ENCODE measurements around the gene PAX7. TPM values are rescaled to one million over a fixed set of nuclear protein-coding genes. Genes with fewer than 3 reads are reported as not detected.
A peak's percentile ranks its signal among the peaks of the same experiment; 100 is the strongest.

Gene PAX7
- total RNA-seq, 1 experiment from 2014 or later, result 0.15 TPM

DNA sequence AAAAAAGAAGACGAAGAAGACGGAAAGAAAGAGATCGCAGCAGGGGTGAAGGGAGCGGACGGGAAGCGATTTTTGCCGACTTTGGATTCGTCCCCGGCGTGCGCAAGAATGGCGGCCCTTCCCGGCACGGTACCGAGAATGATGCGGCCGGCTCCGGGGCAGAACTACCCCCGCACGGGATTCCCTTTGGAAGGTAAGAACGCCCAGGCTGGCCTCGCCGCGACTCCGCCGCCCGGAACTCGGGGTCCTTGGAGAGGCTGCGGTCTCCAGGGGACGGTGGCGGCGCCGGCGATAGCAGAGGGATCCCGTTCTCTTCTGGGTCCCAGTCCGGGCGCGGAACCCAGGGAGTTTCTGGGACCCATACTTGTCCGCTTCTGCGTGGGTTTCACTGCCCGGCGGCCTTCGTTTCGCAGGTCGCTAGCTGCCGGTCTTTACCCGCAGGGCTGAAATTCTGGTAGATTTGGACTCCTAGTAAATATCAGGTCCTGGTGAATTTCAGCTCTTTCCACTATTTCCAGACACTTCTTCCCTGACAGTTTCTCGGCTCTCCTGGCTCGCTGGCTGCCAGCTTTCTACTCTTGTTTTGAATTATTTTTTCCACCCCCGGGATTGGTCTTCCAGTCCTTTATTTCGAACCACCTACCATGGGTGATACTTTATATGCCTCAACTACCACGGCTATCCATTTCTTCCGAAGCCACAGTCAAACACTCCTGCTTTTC is 1.0 kb downstream of the PAX7 start:
- Mint-ChIP-seq H3K4me1 (peaks cover 47 to 80% of the 10 kb centered on the region in 2 experiments), H3K4me3 (peak overlapping the region; percentile 51 to 89)
- no peak for TF ChIP-seq CTCF (conservative IDR thresholded peaks at IDR 0.05)

More for the DNA sequence above, 1.0 kb downstream of the PAX7 start:
- Histone ChIP-seq H3K14ac (ENCODE audit: insufficient read depth, low read length) (no peak overlapping the region), H3K79me2 (ENCODE audit: insufficient read depth, low read length) (no peaks in the 10 kb centered on the region), H4K20me1 (ENCODE audit: control insufficient read depth, insufficient read depth, insufficient read length) (peaks cover 3% of the 10 kb centered on the region), H3K79me1 (ENCODE audit: insufficient read depth, low read depth, low read length, poor library complexity, severe bottlenecking) (no peaks in the 10 kb centered on the region), H2BK12ac (ENCODE audit: insufficient read length, low read depth, low read length) (no peak overlapping the region), H3K56ac (ENCODE audit: insufficient read length, low read depth, low read length) (no peak overlapping the region), H3K23ac (ENCODE audit: insufficient read length, low read depth, low read length) (no peak overlapping the region), H3K4me1 (ENCODE audit: insufficient read depth, low read length) (peaks cover 5% of the 10 kb centered on the region), H3K9me3 (ENCODE audit: control insufficient read depth, low read depth, low read length) (no peaks in the 10 kb centered on the region), H3T11ph (ENCODE audit: low read length) (no peak overlapping the region), H4K91ac (ENCODE audit: insufficient read length, low read depth, low read length) (no peak overlapping the region), H4K8ac (replicated peaks; ENCODE audit: insufficient read length, low read depth, low read length) (no peak overlapping the region), H2BK120ac (ENCODE audit: low read depth, low read length, poor library complexity, severe bottlenecking) (no peak overlapping the region), H3K9ac (ENCODE audit: extremely low read depth, insufficient read length, low read length) (no peak overlapping the region), H3K4ac (ENCODE audit: low read depth, low read length) (no peak overlapping the region), H3K18ac (ENCODE audit: insufficient read length, low read depth, low read length) (no peak overlapping the region), H2AK5ac (ENCODE audit: insufficient read length, low read length) (no peak overlapping the region), H2BK5ac (ENCODE audit: insufficient read length, low read length) (no peak overlapping the region), H3K27ac (ENCODE audit: insufficient read length, low read depth, low read length) (no peak overlapping the region), H3K23me2 (ENCODE audit: insufficient read length, low read depth, low read length, poor library complexity, severe bottlenecking) (peaks cover 15% of the 10 kb centered on the region), H3K27me3 (ENCODE audit: insufficient read depth, low read length) (peaks cover 84% of the 10 kb centered on the region), H4K5ac (ENCODE audit: insufficient read length, low read depth, low read length) (no peak overlapping the region), H2BK20ac (ENCODE audit: low read depth, low read length, poor library complexity, severe bottlenecking) (no peak overlapping the region), H2BK15ac (ENCODE audit: low read depth, low read length) (no peak overlapping the region), H2AFZ (ENCODE audit: low read length) (no peak overlapping the region), H3K4me2 (ENCODE audit: insufficient read depth, insufficient read length, low read length) (peak overlapping the region; percentile 31)
- H3K36me3 Mint-ChIP-seq (ENCODE audit: insufficient read depth in 1 of 3, low read depth in 3 of 3), result no peaks in the 10 kb centered on the region; a peak in 1 of 7 replicates
- DNase-seq, result no peak
- no CpG with 5 or more reads among the region's 53 CpGs for WGBS (ENCODE audit: extremely low coverage, insufficient read length, low lambda C conversion rate)
- H3K9me3 Mint-ChIP-seq, result peaks cover 3 to 7% of the 10 kb centered on the region in 2 experiments; a peak in 3 of 5 replicates
- H3K27ac Mint-ChIP-seq, result peak overlapping the region in 1 of 3 experiments; percentile 72; a peak in 1 of 7 replicates
- H3K27me3 Mint-ChIP-seq (ENCODE audit: low read depth), result peaks cover 100% of the 10 kb centered on the region

Data from H9 (cell line).